Prostate gland (tissue), 2 donors: ENCODE measurements around the gene APLP2. TPM values are rescaled to one million over a fixed set of nuclear protein-coding genes. Genes with fewer than 3 reads are reported as not detected.

Experiments
- DNase-seq: peaks from one replicate; pipeline ENCODE4 v3.0.0-alpha.2; 2019; ENCODE audit warnings: low spot score
- H3K27ac ChIP-seq, 2 donors: fragments of 200-600 bp; sonication (generic); 2 replicates each; pipeline ENCODE4 v1.5.1; 2017 to 2019
- H3K27me3 ChIP-seq: fragments of 200-600 bp; sonication (generic); replicated peaks from 2 replicates; pipeline ENCODE4 v1.5.1; 2019; ENCODE audit not compliant: insufficient read depth
- H3K36me3 ChIP-seq, 2 donors: fragments of 200-600 bp; sonication (generic); 1 replicate in 1 of 2; 2 replicates in 1 of 2; pipeline versions ENCODE4 v1.5.1 to v1.8.1; 2017 to 2019
- H3K4me1 ChIP-seq: fragments of 200-600 bp; sonication (generic); replicated peaks from 2 replicates; pipeline ENCODE4 v1.5.1; 2019
- H3K4me3 ChIP-seq, 2 donors: fragments of 200-600 bp; sonication (generic); 2 replicates each; pipeline ENCODE4 v1.5.1; 2017 to 2019
- H3K9me3 ChIP-seq: fragments of 200-600 bp; sonication (generic); 2 replicates; pipeline ENCODE4 v1.5.1; 2017
- POLR2A ChIP-seq: fragments of 450-650 bp; IDR thresholded peaks from one replicate; pipeline ENCODE4 v1.6.1; 2016; ENCODE audit warnings: antibody characterized with exemption, mild to moderate bottlenecking
- POLR2AphosphoS5 ChIP-seq: sonication (generic); formaldehyde crosslinking; IDR thresholded peaks from one replicate; pipeline ENCODE4 v1.6.1; 2017; ENCODE audit warnings: antibody characterized with exemption
- WGBS: methylation state at CpG from one replicate; pipeline ENCODE4 v1.1.5; 2018; 5-methylcytosine and 5-hydroxymethylcytosine counted together
- intact Hi-C: fragments of 100-400 bp; cut with DNase I; formaldehyde crosslinking; loops from one replicate; pipeline ENCODE4 v1.14.2; 2022
- total RNA-seq, 2 donors: library from RNA; depleted of rRNA; stranded (reverse); fragments of >200 nt; gene quantifications; one replicate each; pipeline ENCODE4 v1.1.0, GENCODE V29; 2016
- TF ChIP-seq, protein P1 (sequence below), 4 experiments: fragments of 200-600 bp in 2 of 4; fragments of 450-650 bp in 2 of 4; sonication (generic) in 2 of 4; IDR thresholded peaks; 1 replicate in 3 of 4; 2 replicates in 1 of 4; pipeline ENCODE4 v1.5.1; 2016 to 2019; ENCODE audit warnings: antibody characterized with exemption in 4 of 4, mild to moderate bottlenecking in 2 of 4, moderate library complexity in 2 of 4

APLP2 gene
- total RNA-seq, 2 donors from 2014 or later = 222 to 434 TPM

- TF ChIP-seq, protein P1, sequence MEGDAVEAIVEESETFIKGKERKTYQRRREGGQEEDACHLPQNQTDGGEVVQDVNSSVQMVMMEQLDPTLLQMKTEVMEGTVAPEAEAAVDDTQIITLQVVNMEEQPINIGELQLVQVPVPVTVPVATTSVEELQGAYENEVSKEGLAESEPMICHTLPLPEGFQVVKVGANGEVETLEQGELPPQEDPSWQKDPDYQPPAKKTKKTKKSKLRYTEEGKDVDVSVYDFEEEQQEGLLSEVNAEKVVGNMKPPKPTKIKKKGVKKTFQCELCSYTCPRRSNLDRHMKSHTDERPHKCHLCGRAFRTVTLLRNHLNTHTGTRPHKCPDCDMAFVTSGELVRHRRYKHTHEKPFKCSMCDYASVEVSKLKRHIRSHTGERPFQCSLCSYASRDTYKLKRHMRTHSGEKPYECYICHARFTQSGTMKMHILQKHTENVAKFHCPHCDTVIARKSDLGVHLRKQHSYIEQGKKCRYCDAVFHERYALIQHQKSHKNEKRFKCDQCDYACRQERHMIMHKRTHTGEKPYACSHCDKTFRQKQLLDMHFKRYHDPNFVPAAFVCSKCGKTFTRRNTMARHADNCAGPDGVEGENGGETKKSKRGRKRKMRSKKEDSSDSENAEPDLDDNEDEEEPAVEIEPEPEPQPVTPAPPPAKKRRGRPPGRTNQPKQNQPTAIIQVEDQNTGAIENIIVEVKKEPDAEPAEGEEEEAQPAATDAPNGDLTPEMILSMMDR (IDR thresholded peaks at IDR 0.05) = peak; percentile 52 to 87 (median 78)
- TF ChIP-seq POLR2A = no peak
- TF ChIP-seq POLR2AphosphoS5 = peak; percentile 44
- WGBS = 58% methylated on average over 9 of the region's 9 CpGs
- intact Hi-C loops = loop anchor here (2.0 to 5.0 kb wide), 2 partner anchors 209 to 345 kb away; no protein-coding TSS in a partner anchor
- Histone ChIP-seq H3K4me3 (no peak overlapping the region), H3K27ac (no peak overlapping the region), H3K9me3 (no peaks in the 10 kb centered on the region), H3K4me1 (no peaks in the 10 kb centered on the region), H3K27me3 (no peaks in the 10 kb centered on the region), H3K36me3 (peaks cover 0 to 11% of the 10 kb centered on the region in 2 donors)
- peak; percentile 46 for DNase-seq
These were observed 62.5 kb downstream of the APLP2 start for GRCh38 chr11:130131961-130132850.

DNA sequence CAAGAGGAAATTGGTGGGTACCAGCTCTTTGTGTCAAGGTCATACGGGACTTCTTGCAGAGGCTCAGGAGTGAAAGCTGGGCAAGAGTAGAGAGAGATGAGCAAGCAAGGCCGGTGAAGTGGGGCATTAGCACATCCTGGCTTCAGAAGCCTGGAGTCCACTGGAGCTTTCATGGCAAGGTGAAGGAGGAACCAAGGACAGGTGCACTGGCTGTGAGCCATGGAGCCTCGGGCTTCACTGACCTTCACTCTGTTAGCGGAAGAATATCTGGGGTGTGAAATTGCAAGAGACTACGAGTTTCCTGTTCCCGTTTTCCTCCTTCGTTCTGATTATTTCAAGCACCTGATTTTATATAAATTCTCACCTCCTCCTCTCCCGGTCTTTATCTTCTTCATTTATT, 64.0 kb downstream of the APLP2 start:
- no peak for DNase-seq
- Histone ChIP-seq H3K4me3 (no peak overlapping the region), H3K27me3 (no peaks in the 10 kb centered on the region), H3K36me3 (peaks cover 0 to 9% of the 10 kb centered on the region in 2 donors), H3K9me3 (no peaks in the 10 kb centered on the region), H3K4me1 (no peaks in the 10 kb centered on the region), H3K27ac (no peak overlapping the region)
- WGBS = 91% methylated on average over 8 of the region's 8 CpGs
- intact Hi-C loops = loop anchor here (2.0 to 5.0 kb wide), 2 partner anchors 211 to 346 kb away; no protein-coding TSS in a partner anchor
- TF ChIP-seq, protein P1 (IDR thresholded peaks at IDR 0.05) = no peak
- TF ChIP-seq POLR2A (no peak), POLR2AphosphoS5 (no peak)

- DNase-seq = no peak
- H3K4me3 ChIP-seq = no peak overlapping the region
- no peaks in the 10 kb centered on the region for H3K36me3 ChIP-seq
- H3K27me3 ChIP-seq = no peaks in the 10 kb centered on the region
- intact Hi-C loops = no loop called here
- H3K27ac ChIP-seq = no peak overlapping the region
- H3K4me1 ChIP-seq = no peaks in the 10 kb centered on the region
- no peaks in the 10 kb centered on the region for H3K9me3 ChIP-seq
- WGBS = 91% methylated on average over 7 of the region's 7 CpGs
- TF ChIP-seq POLR2AphosphoS5 (no peak), POLR2A (no peak)
- TF ChIP-seq, protein P1 (IDR thresholded peaks at IDR 0.05) = no peak
These were observed 66.4 kb downstream of the APLP2 start for GRCh38 chr11:130136107-130136506.

GRCh38 chr11:130137999-130138398, 68.3 kb downstream of the APLP2 start:
- DNase-seq = no peak
- WGBS = 88% methylated on average over 9 of the region's 9 CpGs
- Histone ChIP-seq H3K4me3 (no peak overlapping the region), H3K27ac (no peak overlapping the region), H3K27me3 (no peaks in the 10 kb centered on the region), H3K9me3 (no peaks in the 10 kb centered on the region), H3K4me1 (no peaks in the 10 kb centered on the region), H3K36me3 (no peaks in the 10 kb centered on the region)
- intact Hi-C loops = no loop called here
- TF ChIP-seq, protein P1 (IDR thresholded peaks at IDR 0.05) = no peak
- no peak for TF ChIP-seq POLR2AphosphoS5
- TF ChIP-seq POLR2A = no peak
